ENCODE data around the gene BCAS3. TPM values are rescaled to one million over a fixed set of nuclear protein-coding genes. Genes with fewer than 3 reads are reported as not detected.

Gene BCAS3
- total RNA-seq, 2 donors from 2014 or later = 12.0 to 15.6 TPM

GRCh38 chr17:60916043-60916442 is 238.4 kb downstream of the BCAS3 start:
- no peaks in the 10 kb centered on the region for H3K4me1 ChIP-seq
- H3K36me3 ChIP-seq = no peaks in the 10 kb centered on the region
- no peak overlapping the region for H3K4me3 ChIP-seq
- H3K27me3 ChIP-seq = no peaks in the 10 kb centered on the region
- no peak for TF ChIP-seq CTCF (IDR thresholded peaks at IDR 0.05)
- no peak for DNase-seq (ENCODE audit: low spot score)
- H3K9me3 ChIP-seq = peaks cover 0 to 17% of the 10 kb centered on the region in 2 donors
- H3K27ac ChIP-seq = no peak overlapping the region

- H3K4me1 ChIP-seq = no peaks in the 10 kb centered on the region
- peaks cover 0 to 16% of the 10 kb centered on the region in 2 donors for H3K9me3 ChIP-seq
- no peak for TF ChIP-seq CTCF (IDR thresholded peaks at IDR 0.05)
- no peak for DNase-seq (ENCODE audit: low spot score)
- H3K27ac ChIP-seq = no peak overlapping the region
- no peaks in the 10 kb centered on the region for H3K27me3 ChIP-seq
- H3K4me3 ChIP-seq = no peak overlapping the region
- no peaks in the 10 kb centered on the region for H3K36me3 ChIP-seq
These were observed 242.5 kb downstream of the BCAS3 start for GRCh38 chr17:60920107-60920506.

GRCh38 chr17:60923000-60923399 is 245.3 kb downstream of the BCAS3 start:
- H3K27me3 ChIP-seq = no peaks in the 10 kb centered on the region
- H3K9me3 ChIP-seq = no peaks in the 10 kb centered on the region
- no peak for DNase-seq (ENCODE audit: low spot score)
- H3K36me3 ChIP-seq = no peaks in the 10 kb centered on the region
- TF ChIP-seq CTCF (IDR thresholded peaks at IDR 0.05) = no peak
- no peaks in the 10 kb centered on the region for H3K4me1 ChIP-seq
- H3K4me3 ChIP-seq = no peak overlapping the region
- no peak overlapping the region for H3K27ac ChIP-seq

- DNase-seq (ENCODE audit: low spot score) = no peak
- no peak for TF ChIP-seq CTCF (IDR thresholded peaks at IDR 0.05)
- Histone ChIP-seq H3K27ac (no peak overlapping the region), H3K4me1 (no peaks in the 10 kb centered on the region), H3K36me3 (no peaks in the 10 kb centered on the region), H3K9me3 (no peaks in the 10 kb centered on the region), H3K27me3 (no peaks in the 10 kb centered on the region), H3K4me3 (no peak overlapping the region)
These were observed 249.0 kb downstream of the BCAS3 start for GRCh38 chr17:60926466-60927183.

- H3K4me1 ChIP-seq = no peaks in the 10 kb centered on the region
These were observed 256.1 kb downstream of the BCAS3 start for GRCh38 chr17:60933739-60934138.

More at GRCh38 chr17:60933739-60934138, 256.1 kb downstream of the BCAS3 start:
- TF ChIP-seq CTCF (IDR thresholded peaks at IDR 0.05) = no peak
- no peak overlapping the region for H3K27ac ChIP-seq
- no peak overlapping the region for H3K4me3 ChIP-seq
- H3K27me3 ChIP-seq = no peaks in the 10 kb centered on the region
- DNase-seq (ENCODE audit: low spot score) = no peak
- no peaks in the 10 kb centered on the region for H3K9me3 ChIP-seq
- H3K36me3 ChIP-seq = no peaks in the 10 kb centered on the region
